Measurements from ENCODE around the gene IPO4. TPM values are rescaled to one million over a fixed set of nuclear protein-coding genes. Genes with fewer than 3 reads are reported as not detected.

Gene IPO4
- total RNA-seq, 2 experiments from 2014 or later, result 36.6 to 37.9 TPM

GRCh38 chr14:24212924-24213865 lies 24.6 kb upstream of the IPO4 start, which contains the start of gene CHMP4A:
CHMP4A (minus strand) TSS chr14:24213488; CDS start chr14:24213439, 49 bp downstream.
- H3K36me3 Mint-ChIP-seq (ENCODE audit: low read depth), result peaks cover 49% of the 10 kb centered on the region

GRCh38 chr14:24211311-24211710 lies 22.7 kb upstream of the IPO4 start:
- peak overlapping the region; percentile 12 for H3K4me3 Mint-ChIP-seq
- TF ChIP-seq CTCF (IDR thresholded peaks at IDR 0.05), result no peak
- no peak overlapping the region for H3K4me3 ChIP-seq (ENCODE audit: low read length)
- peaks cover 68% of the 10 kb centered on the region for H3K36me3 Mint-ChIP-seq (ENCODE audit: low read depth)
- no peaks in the 10 kb centered on the region for H3K27me3 ChIP-seq (ENCODE audit: control insufficient read depth in 1 of 2, insufficient read depth in 2 of 2, low read length in 2 of 2)
- POLR2A ChIA-PET, result interaction anchor here (1.0 to 4.1 kb wide), 4 partner anchors 15 to 70 kb away, joined by 3 to 32 read pairs (median 16); partner anchors contain the start of genes EMC9, IRF9 and TM9SF1
- no peaks in the 10 kb centered on the region for H3K27me3 Mint-ChIP-seq
- ATAC-seq (ENCODE audit: poor library complexity), result no peak
- peaks cover 53% of the 10 kb centered on the region for H3K4me1 Mint-ChIP-seq (ENCODE audit: low read depth)
- no peaks in the 10 kb centered on the region for H3K9me3 Mint-ChIP-seq
- peak overlapping the region; percentile 96 for H3K27ac Mint-ChIP-seq
- peaks cover 52% of the 10 kb centered on the region for H3K36me3 ChIP-seq (ENCODE audit: insufficient read depth, low read length)
- CTCF ChIA-PET, result interaction anchor here (1.1 to 1.7 kb wide), 2 partner anchors 16 to 50 kb away, joined by 3 to 10 read pairs; partner anchors contain the start of genes IRF9 and TM9SF1
- no peak for DNase-seq
- no peaks in the 10 kb centered on the region for H3K9me3 ChIP-seq (ENCODE audit: control insufficient read depth in 1 of 2, insufficient read depth in 1 of 2, low read length in 2 of 2)
- H3K4me1 ChIP-seq (ENCODE audit: insufficient read depth, low read length), result peaks cover 60% of the 10 kb centered on the region
- H3K27ac ChIP-seq (ENCODE audit: low read depth in 1 of 2, low read length in 2 of 2), result no peak overlapping the region
- intact Hi-C loops (cut with DNase I, micrococcal nuclease), result no loop called here

More at GRCh38 chr14:24212924-24213865, 24.6 kb upstream of the IPO4 start, which contains the start of gene CHMP4A:
- DNase-seq (peak; percentile 89 to 99 (median 94)), ATAC-seq (ENCODE audit: poor library complexity) (peak; percentile 71)
- no peaks in the 10 kb centered on the region for H3K27me3 Mint-ChIP-seq
- H3K4me1 Mint-ChIP-seq (ENCODE audit: low read depth), result peaks cover 49% of the 10 kb centered on the region
- Histone ChIP-seq H3K4me1 (ENCODE audit: insufficient read depth, low read length) (peaks cover 53% of the 10 kb centered on the region), H3K36me3 (ENCODE audit: insufficient read depth, low read length) (peaks cover 42% of the 10 kb centered on the region), H3K27ac (ENCODE audit: low read depth in 1 of 2, low read length in 2 of 2) (peak within 1 kb of the TSS; percentile 98 to 100), H3K27me3 (ENCODE audit: control insufficient read depth in 1 of 2, insufficient read depth in 2 of 2, low read length in 2 of 2) (no peaks in the 10 kb centered on the region), H3K9me3 (ENCODE audit: control insufficient read depth in 1 of 2, insufficient read depth in 1 of 2, low read length in 2 of 2) (no peaks in the 10 kb centered on the region), H3K4me3 (ENCODE audit: low read length) (peak within 1 kb of the TSS; percentile 98)
- H3K27ac Mint-ChIP-seq, result peak within 1 kb of the TSS; percentile 96
- TF ChIP-seq CTCF (IDR thresholded peaks at IDR 0.05), result no peak
- H3K4me3 Mint-ChIP-seq, result peak within 1 kb of the TSS; percentile 97
- CTCF ChIA-PET, result interaction anchor here (0.7 to 2.5 kb wide), 10 partner anchors 18 to 120 kb away, joined by 3 to 12 read pairs (median 6); partner anchors contain the start of genes CIDEB, IRF9, RABGGTA and TINF2
- POLR2A ChIA-PET, result interaction anchor here (0.6 to 4.7 kb wide), 33 partner anchors 10 to 1319 kb away, joined by 3 to 144 read pairs (median 6); partner anchors contain the start of genes CBLN3, DCAF11, DHRS1 and EMC9
- H3K9me3 Mint-ChIP-seq, result no peaks in the 10 kb centered on the region
- intact Hi-C loops (cut with DNase I, micrococcal nuclease), result loop anchor here (1.0 to 2.0 kb wide), 7 partner anchors 18 to 217 kb away; partner anchors contain the start of genes GMPR2 (in 1 of the 2), IPO4 (in 1 of the 2), IRF9 (in 1 of the 2) and NEDD8 (in 1 of the 2)

GRCh38 chr14:24207625-24208024 lies 19.0 kb upstream of the IPO4 start:
- Histone ChIP-seq H3K27ac (ENCODE audit: low read depth in 1 of 2, low read length in 2 of 2) (no peak overlapping the region), H3K36me3 (ENCODE audit: insufficient read depth, low read length) (peaks cover 68% of the 10 kb centered on the region), H3K4me1 (ENCODE audit: insufficient read depth, low read length) (peaks cover 31% of the 10 kb centered on the region), H3K4me3 (ENCODE audit: low read length) (no peak overlapping the region), H3K27me3 (ENCODE audit: control insufficient read depth in 1 of 2, insufficient read depth in 2 of 2, low read length in 2 of 2) (no peaks in the 10 kb centered on the region), H3K9me3 (ENCODE audit: control insufficient read depth in 1 of 2, insufficient read depth in 1 of 2, low read length in 2 of 2) (no peaks in the 10 kb centered on the region)
- no peak for DNase-seq
- Mint-ChIP-seq H3K9me3 (no peaks in the 10 kb centered on the region), H3K4me1 (ENCODE audit: low read depth) (peaks cover 37% of the 10 kb centered on the region), H3K27me3 (no peaks in the 10 kb centered on the region), H3K4me3 (no peak overlapping the region), H3K27ac (peak overlapping the region; percentile 54), H3K36me3 (ENCODE audit: low read depth) (peaks cover 79% of the 10 kb centered on the region)
- TF ChIP-seq CTCF (IDR thresholded peaks at IDR 0.05), result no peak
- intact Hi-C loops (cut with DNase I, micrococcal nuclease), result no loop called here
- CTCF ChIA-PET, result no interaction called here
- POLR2A ChIA-PET, result interaction anchor here (1.0 to 1.1 kb wide), 2 partner anchors 12 to 19 kb away, joined by 3 read pairs; partner anchors contain the start of gene TM9SF1
- ATAC-seq (ENCODE audit: poor library complexity), result no peak
